SU-DHL-6 (cell line): Measurements from ENCODE around the gene MEA1.

ENCODE experiments used
- H2AFZ ChIP-seq: fragments of 200-600 bp; sonication (generic); 2 replicates; pipeline ENCODE4 v1.6.1; 2014; ENCODE audit warnings: low read depth, mild to moderate bottlenecking, moderate library complexity, mixed read lengths, antibody characterized with exemption, low read length; ENCODE audit not compliant: severe bottlenecking
- H3F3A ChIP-seq: fragments of 200-600 bp; shearing (Covaris generic); 2 replicates; pipeline ENCODE4 v1.6.0; 2016; ENCODE audit warnings: antibody characterized with exemption, mild to moderate bottlenecking; ENCODE audit not compliant: insufficient read depth
- H3K27ac ChIP-seq: fragments of 200-600 bp; sonication (generic); 2 replicates; pipeline ENCODE4 v1.5.1; 2016; ENCODE audit warnings: low read depth, mild to moderate bottlenecking, low read length, moderate library complexity, mixed read lengths
- H3K27me3 ChIP-seq: fragments of 200-600 bp; sonication (generic), shearing (Covaris generic); 2 replicates; pipeline ENCODE4 v1.6.0; 2014; ENCODE audit warnings: mild to moderate bottlenecking, low read length
- H3K36me3 ChIP-seq: fragments of 200-600 bp; sonication (generic); 2 replicates; pipeline ENCODE4 v1.6.1; 2014; ENCODE audit warnings: mild to moderate bottlenecking, low read length, mixed read lengths
- H3K4me2 ChIP-seq: fragments of 300-600, 200-600 bp; shearing (Covaris generic), sonication (generic); 2 replicates; pipeline ENCODE4 v1.6.0; 2014; ENCODE audit warnings: low read length, low read depth, mild to moderate bottlenecking; ENCODE audit not compliant: poor library complexity, severe bottlenecking
- H3K4me3 ChIP-seq: fragments of 200-600 bp; sonication (generic); 2 replicates; pipeline ENCODE4 v1.5.1; 2014; ENCODE audit warnings: antibody characterized with exemption, low read length, mild to moderate bottlenecking, mixed read lengths; ENCODE audit not compliant: insufficient read depth, poor library complexity, severe bottlenecking
- H3K79me2 ChIP-seq: fragments of 200-600 bp; sonication (generic); 2 replicates; pipeline ENCODE4 v1.6.1; 2014; ENCODE audit warnings: mild to moderate bottlenecking, low read length, moderate library complexity; ENCODE audit not compliant: insufficient read depth
- H3K9ac ChIP-seq: fragments of 200-600 bp; sonication (generic); 2 replicates; pipeline ENCODE4 v1.7.0; 2014; ENCODE audit warnings: mild to moderate bottlenecking, low read length
- H3K9me2 ChIP-seq: fragments of 200-600 bp; sonication (generic); replicated peaks from 2 replicates; pipeline ENCODE4 v1.6.1; 2014; ENCODE audit warnings: low read length; ENCODE audit not compliant: insufficient read depth
- H3K9me3 ChIP-seq: fragments of 200-600 bp; sonication (generic); 2 replicates; pipeline ENCODE4 v1.6.1; 2014; ENCODE audit warnings: low read length, mixed read lengths; ENCODE audit not compliant: insufficient read depth
- H4K20me1 ChIP-seq: fragments of 200-600 bp; sonication (generic); 2 replicates; pipeline ENCODE4 v1.6.1; 2014; ENCODE audit warnings: low read depth, mild to moderate bottlenecking, antibody characterized with exemption, low read length, moderate library complexity, mixed read lengths
- EZH2phosphoT487 ChIP-seq: fragments of 200-600 bp; sonication (generic), shearing (Covaris generic); conservative IDR thresholded peaks from 2 replicates; pipeline ENCODE4 v1.6.1; 2018; ENCODE audit warnings: mild to moderate bottlenecking, antibody characterized with exemption, low read length, moderate library complexity, mixed read lengths
- TF ChIP-seq, protein P1 (sequence below): fragments of 200-600 bp; sonication (generic); IDR thresholded peaks from one replicate; pipeline ENCODE4 v1.5.1; 2017; ENCODE audit warnings: antibody characterized with exemption, mild to moderate bottlenecking, low read length, moderate library complexity; ENCODE audit not compliant: insufficient read depth, poor library complexity, severe bottlenecking

MEA1 gene

DNA sequence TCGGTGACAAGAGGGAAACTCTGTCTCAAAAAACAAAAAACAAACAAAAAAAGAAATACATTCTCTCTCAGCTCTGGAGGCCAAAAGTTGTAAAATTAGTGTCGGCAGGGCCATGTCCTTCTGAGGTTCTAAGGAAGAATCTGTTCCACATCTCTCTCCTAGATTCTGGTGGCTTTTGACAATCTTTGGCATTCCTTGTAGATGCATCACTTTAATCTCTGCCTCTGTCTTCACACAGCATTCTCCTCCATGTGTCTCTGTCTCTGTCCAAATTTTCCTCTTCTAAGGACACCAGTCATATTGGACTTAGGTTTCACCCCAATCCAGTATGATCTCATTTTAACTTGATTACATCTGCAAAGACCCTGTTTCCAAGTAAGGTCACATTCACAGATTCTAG is 20.3 kb downstream of the MEA1 start:
- H4K20me1 ChIP-seq = no peaks in the 10 kb centered on the region

DNA sequence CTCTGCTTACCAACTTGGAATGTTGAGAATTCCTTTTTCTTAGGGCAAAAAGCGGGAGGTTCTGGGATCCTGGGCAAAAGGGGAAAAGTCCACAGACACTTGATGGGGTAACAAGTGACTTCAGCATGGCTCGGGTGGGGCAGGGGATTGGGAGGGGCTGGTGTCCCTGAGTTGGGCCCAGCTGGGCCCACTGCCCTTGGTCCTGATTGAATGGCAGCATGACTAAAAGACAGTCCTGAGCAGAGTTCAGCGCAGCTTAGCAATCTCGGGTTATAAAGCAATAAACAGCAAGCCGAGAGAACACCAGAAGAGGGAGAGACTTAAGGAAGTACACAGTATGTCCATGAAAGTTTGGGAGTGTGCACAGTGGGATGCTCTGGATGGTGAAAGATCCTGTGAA is 23.8 kb downstream of the MEA1 start:
- no peaks in the 10 kb centered on the region for H3K36me3 ChIP-seq
- no peak overlapping the region for H3K9ac ChIP-seq
- no peak overlapping the region for H2AFZ ChIP-seq
- H3F3A ChIP-seq = no peaks in the 10 kb centered on the region; the same call in 1 of the 2 replicates
- H3K9me3 ChIP-seq = no peaks in the 10 kb centered on the region
- TF ChIP-seq, protein P1, sequence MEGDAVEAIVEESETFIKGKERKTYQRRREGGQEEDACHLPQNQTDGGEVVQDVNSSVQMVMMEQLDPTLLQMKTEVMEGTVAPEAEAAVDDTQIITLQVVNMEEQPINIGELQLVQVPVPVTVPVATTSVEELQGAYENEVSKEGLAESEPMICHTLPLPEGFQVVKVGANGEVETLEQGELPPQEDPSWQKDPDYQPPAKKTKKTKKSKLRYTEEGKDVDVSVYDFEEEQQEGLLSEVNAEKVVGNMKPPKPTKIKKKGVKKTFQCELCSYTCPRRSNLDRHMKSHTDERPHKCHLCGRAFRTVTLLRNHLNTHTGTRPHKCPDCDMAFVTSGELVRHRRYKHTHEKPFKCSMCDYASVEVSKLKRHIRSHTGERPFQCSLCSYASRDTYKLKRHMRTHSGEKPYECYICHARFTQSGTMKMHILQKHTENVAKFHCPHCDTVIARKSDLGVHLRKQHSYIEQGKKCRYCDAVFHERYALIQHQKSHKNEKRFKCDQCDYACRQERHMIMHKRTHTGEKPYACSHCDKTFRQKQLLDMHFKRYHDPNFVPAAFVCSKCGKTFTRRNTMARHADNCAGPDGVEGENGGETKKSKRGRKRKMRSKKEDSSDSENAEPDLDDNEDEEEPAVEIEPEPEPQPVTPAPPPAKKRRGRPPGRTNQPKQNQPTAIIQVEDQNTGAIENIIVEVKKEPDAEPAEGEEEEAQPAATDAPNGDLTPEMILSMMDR = no peak
- TF ChIP-seq EZH2phosphoT487 = no peak
- no peak overlapping the region for H3K4me3 ChIP-seq
- H3K27ac ChIP-seq = no peak overlapping the region
- H3K79me2 ChIP-seq = peaks cover 11% of the 10 kb centered on the region
- no peaks in the 10 kb centered on the region for H3K9me2 ChIP-seq
- H3K27me3 ChIP-seq = no peaks in the 10 kb centered on the region
- H3K4me2 ChIP-seq = no peak overlapping the region
- no peaks in the 10 kb centered on the region for H4K20me1 ChIP-seq

More for the DNA sequence above, 20.3 kb downstream of the MEA1 start:
- H3K36me3 ChIP-seq = no peaks in the 10 kb centered on the region
- TF ChIP-seq EZH2phosphoT487 = no peak
- no peak overlapping the region for H2AFZ ChIP-seq
- peaks cover 6% of the 10 kb centered on the region for H3F3A ChIP-seq
- H3K4me3 ChIP-seq = no peak overlapping the region
- no peaks in the 10 kb centered on the region for H3K27me3 ChIP-seq
- H3K9ac ChIP-seq = no peak overlapping the region
- H3K27ac ChIP-seq = no peak overlapping the region
- H3K79me2 ChIP-seq = no peaks in the 10 kb centered on the region
- H3K9me2 ChIP-seq = no peaks in the 10 kb centered on the region
- no peaks in the 10 kb centered on the region for H3K9me3 ChIP-seq
- no peak overlapping the region for H3K4me2 ChIP-seq

DNA sequence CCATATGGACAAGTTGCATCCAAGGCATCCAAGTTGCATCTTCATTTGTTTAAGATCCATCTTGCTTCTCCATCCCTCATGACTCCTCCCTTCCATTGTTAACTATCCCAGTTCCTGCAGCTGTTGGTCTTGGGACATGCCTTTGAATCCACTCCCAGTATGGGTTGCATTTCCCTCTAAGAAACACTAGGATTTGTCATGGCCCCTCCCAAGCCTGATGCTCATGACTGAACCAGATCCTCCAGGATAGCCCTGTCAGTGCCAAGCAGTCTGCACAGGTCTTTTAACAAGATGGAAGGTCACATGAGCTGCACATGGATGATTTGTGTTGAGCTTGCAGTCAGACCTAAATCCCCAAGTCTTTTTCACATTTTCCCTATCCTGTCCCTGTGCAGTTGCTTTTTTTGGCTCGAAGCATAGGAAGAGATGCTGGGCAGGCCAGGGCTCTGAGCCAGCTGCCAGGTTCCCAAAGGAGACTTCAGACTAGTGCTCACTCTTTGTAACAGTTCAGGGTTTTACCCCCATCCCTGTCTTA is 25.2 kb downstream of the MEA1 start:
- H3K79me2 ChIP-seq = peaks cover 11% of the 10 kb centered on the region
- H2AFZ ChIP-seq = no peak overlapping the region
- no peaks in the 10 kb centered on the region for H3F3A ChIP-seq
- no peak overlapping the region for H3K4me2 ChIP-seq
- no peaks in the 10 kb centered on the region for H3K9me3 ChIP-seq
- no peaks in the 10 kb centered on the region for H3K9me2 ChIP-seq
- no peak overlapping the region for H3K4me3 ChIP-seq
- TF ChIP-seq, protein P1 = no peak
- TF ChIP-seq EZH2phosphoT487 = no peak
- no peak overlapping the region for H3K9ac ChIP-seq
- no peaks in the 10 kb centered on the region for H4K20me1 ChIP-seq
- no peaks in the 10 kb centered on the region for H3K36me3 ChIP-seq
- no peaks in the 10 kb centered on the region for H3K27me3 ChIP-seq
- H3K27ac ChIP-seq = no peak overlapping the region

DNA sequence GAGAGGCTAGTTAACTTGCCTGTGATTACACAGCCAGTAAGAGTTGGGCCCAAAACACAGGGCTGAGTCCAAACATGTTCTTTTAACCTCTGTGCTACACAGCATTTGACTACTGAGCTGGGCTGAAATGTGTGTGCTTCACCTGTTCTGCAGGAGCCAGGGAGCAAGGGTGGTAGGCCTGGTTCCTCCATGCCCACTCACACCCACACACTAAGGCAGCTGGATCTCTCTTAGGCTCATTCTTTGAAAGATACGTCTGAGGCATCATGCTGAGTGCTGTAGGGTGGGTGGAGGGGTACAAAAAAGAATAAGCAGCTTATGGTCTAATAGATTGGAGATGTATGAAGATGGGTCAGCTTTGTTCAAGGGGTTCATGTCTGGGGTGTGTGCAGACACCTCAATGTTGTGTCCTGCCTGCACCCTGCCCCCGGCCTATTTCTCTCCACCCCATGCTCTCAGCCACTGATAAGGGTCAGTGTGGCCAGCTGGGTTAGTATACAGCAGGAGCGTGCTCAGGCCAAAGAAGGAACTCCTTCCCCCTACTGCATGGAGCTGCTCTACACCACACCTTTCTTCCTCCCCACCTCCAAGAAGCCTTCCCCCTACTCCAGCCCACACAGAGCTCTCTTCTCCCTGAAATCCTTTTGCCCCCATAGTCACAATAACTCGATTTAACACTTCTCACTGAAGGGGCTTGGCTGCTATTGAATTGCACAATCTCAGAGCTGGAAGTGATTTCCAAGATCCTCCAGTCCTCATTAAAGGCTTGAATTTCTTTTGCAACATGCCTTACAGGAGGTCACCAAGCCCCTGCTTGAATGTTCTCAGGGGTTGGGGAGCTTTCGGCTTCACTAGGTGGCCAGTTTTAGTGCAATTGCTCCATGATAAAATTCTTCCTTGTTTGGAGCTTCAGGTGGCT is 26.0 kb downstream of the MEA1 start:
- Histone ChIP-seq H3K4me3 (no peak overlapping the region), H3F3A (no peaks in the 10 kb centered on the region), H3K27me3 (no peaks in the 10 kb centered on the region), H4K20me1 (no peaks in the 10 kb centered on the region), H2AFZ (no peak overlapping the region), H3K27ac (no peak overlapping the region), H3K9me3 (no peaks in the 10 kb centered on the region), H3K4me2 (no peak overlapping the region), H3K9me2 (no peaks in the 10 kb centered on the region), H3K79me2 (peaks cover 11% of the 10 kb centered on the region), H3K36me3 (no peaks in the 10 kb centered on the region), H3K9ac (no peak overlapping the region)
- TF ChIP-seq EZH2phosphoT487 = no peak
- TF ChIP-seq, protein P1 = no peak
